Heart left ventricle (tissue), 13 donors: ENCODE measurements around the gene DNAJA3.

Experiments
- CTCF ChIP-seq, 12 donors: fragments of 200-600 bp; sonication (generic) in 4 of 12; IDR thresholded peaks; one replicate each; pipeline versions ENCODE4 v1.5.0 to v1.8.0; 2018 to 2022; ENCODE audit warnings: antibody characterized with exemption in 12 of 12, mild to moderate bottlenecking in 5 of 12
- POLR2A ChIP-seq, 2 donors: fragments of 450-650 bp; IDR thresholded peaks; one replicate each; pipeline ENCODE4 v1.6.1; 2017; ENCODE audit warnings: antibody characterized with exemption in 2 of 2, mild to moderate bottlenecking in 2 of 2, moderate library complexity in 2 of 2
- donor health status: ischemic (EF 13 %, LVEDD 7.1; RV severe dilation, severe dysfunction).
- donor health status: DM: no; HTN: yes; CAD: no.
- donor health status: DM: no; HTN: no; CAD: no.
- donor health status: ischemic (EF 25% LVEDD 6.9; RV normal size, moderate dysfunction).
- donor health status: ischemic (EF 25% LVEDD 5.7; RV mildly dilated, moderate dysfunction).
- donor health status: ischemic (EF 35%, LVEDD 5.7; RV mildly dilated, moderate dysfunction).
- donor health status: nonischemic (EF 11% LVEDD 7.7; RV severe dilation, severe dysfunction).
- donor health status: DM: yes; HTN: yes; CAD: no.
- donor health status: PGD.
- donor health status: ischemic (EF 29% LVEDD 5.4; RV normal size, mild dysfunction).
- donor health status: nonischemic (EF 23%, LVEDD 6.1; RV moderate dilation, normal function).

DNA sequence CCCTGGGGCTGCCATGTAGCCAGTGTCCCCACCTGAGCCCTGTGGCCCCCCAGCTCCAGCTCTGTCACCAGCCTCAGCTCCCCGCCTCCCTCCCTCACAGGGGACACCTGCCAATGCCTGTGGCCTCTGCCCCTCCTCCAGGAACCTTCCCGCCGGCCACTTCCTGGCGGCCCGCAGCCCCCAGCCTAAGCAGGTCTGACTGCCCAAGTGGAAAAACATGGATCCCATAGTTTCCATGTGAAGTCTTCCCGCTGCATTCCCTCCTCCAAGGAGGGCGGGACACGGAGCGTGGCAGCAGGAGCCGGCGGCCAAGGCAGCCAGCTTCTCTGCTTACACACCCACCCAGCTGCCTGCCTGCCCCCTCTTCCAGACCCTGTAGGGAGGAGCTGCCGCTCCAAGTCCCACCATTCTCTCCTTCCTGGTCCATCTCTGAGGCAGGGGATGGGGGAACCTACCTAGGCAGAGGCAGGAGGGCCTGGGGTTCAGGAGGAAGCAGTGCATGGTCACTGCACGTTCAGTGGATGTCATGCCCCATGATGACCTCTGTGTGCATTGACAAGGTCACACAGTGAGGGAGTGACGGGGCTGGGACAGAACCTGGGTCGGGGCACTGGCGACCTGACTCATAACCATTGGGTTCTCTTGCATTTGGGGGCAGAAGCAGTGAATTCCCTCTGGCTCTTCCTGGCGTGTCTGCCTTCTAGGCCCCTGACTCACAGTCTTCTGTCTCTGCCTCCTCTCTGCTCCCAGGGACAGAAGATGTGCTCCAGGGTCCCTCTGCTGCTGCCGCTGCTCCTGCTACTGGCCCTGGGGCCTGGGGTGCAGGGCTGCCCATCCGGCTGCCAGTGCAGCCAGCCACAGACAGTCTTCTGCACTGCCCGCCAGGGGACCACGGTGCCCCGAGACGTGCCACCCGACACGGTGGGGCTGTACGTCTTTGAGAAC is 45.3 kb upstream of the DNAJA3 start:
- TF ChIP-seq POLR2A (IDR thresholded peaks at IDR 0.05) (no peak), CTCF (IDR thresholded peaks at IDR 0.05) (no peak)
